K562 (cell line): ENCODE results near the gene TSPAN3. TPM values are rescaled to one million over a fixed set of nuclear protein-coding genes. Genes with fewer than 3 reads are reported as not detected.

Experiments
- ATAC-seq: fragments of 200-7000 bp; cut with Tn5 transposase; 3 replicates; pipeline ENCODE4 v1.9.1; 2020; ENCODE audit warnings: moderate library complexity
- BruUV-seq: library from RNA; stranded (reverse); fragments of 400-500 nt; replicated peaks from 2 replicates; lab custom pipeline; 2021; lab: Mats Ljungman, UMichigan
- CTCF ChIA-PET: fragments of 300-600 bp; formaldehyde crosslinking; extraction: SDS; loops from one replicate; lab custom pipeline; 2021; ENCODE audit warnings: low intra/inter-chr PET ratio; lab: Yijun Ruan, JAX
- POLR2A ChIA-PET: fragments of 300-600, 350-650 bp; sonication (Branson Sonifier 250); formaldehyde crosslinking; extraction: SDS; loops from one replicate; lab custom pipeline; 2021; ENCODE audit warnings: antibody characterized with exemption, inconsistent platforms; lab: Yijun Ruan, JAX
- DNase-seq, 4 experiments: peaks; one replicate each; pipeline versions ENCODE4 v3.0.0 to v3.0.0-alpha.2; 2011 to 2018; ENCODE audit warnings: low spot score in 3 of 4, mixed read lengths in 3 of 4; ENCODE audit errors: extremely low read depth in 1 of 4
- FAIRE-seq: peaks from 2 replicates; lab custom pipeline; 2011; peaks lifted over from hg19 to GRCh38; lab: Jason Lieb, UNC
- H2AFZ ChIP-seq: 2 replicates; pipeline ENCODE4 v1.6.0; 2011; ENCODE audit warnings: low read depth, low read length, control low read depth, inconsistent platforms
- H3K27ac ChIP-seq: fragments of 200-600 bp; 3 replicates; pipeline ENCODE4 v1.8.0; 2011; ENCODE audit warnings: low read depth, mild to moderate bottlenecking, control low read depth, inconsistent platforms, low read length, moderate library complexity, mixed read lengths; ENCODE audit errors: extremely low read depth
- H3K27me3 ChIP-seq, 2 experiments: fragments of 300-600 bp in 1 of 2; 2 replicates in 1 of 2; 3 replicates in 1 of 2; pipeline versions ENCODE4 v1.6.0 to v1.8.0; 2011; ENCODE audit warnings: inconsistent platforms in 2 of 2, low read length in 2 of 2, mild to moderate bottlenecking in 1 of 2, mixed read lengths in 1 of 2, moderate library complexity in 1 of 2; ENCODE audit not compliant: control insufficient read depth in 2 of 2, insufficient read depth in 2 of 2
- H3K36me3 ChIP-seq: fragments of 300-600 bp; 3 replicates; pipeline ENCODE4 v1.8.0; 2011; ENCODE audit warnings: mild to moderate bottlenecking, low read length, inconsistent platforms; ENCODE audit not compliant: control insufficient read depth, insufficient read depth
- H3K4me1 ChIP-seq, 2 experiments: fragments of 200-600 bp in 1 of 2; replicated peaks in 1 of 2; 2 replicates in 1 of 2; 3 replicates in 1 of 2; pipeline versions ENCODE4 v1.5.1 to v1.8.0; 2011; ENCODE audit warnings: inconsistent platforms in 2 of 2, low read length in 2 of 2, mild to moderate bottlenecking in 1 of 2, mixed read lengths in 1 of 2, moderate library complexity in 1 of 2; ENCODE audit not compliant: control insufficient read depth in 2 of 2, insufficient read depth in 2 of 2
- H3K4me2 ChIP-seq: 2 replicates; pipeline ENCODE4 v1.6.1; 2011; ENCODE audit warnings: low read length, control low read depth, inconsistent platforms, mixed read lengths; ENCODE audit not compliant: insufficient read depth
- H3K4me3 ChIP-seq: fragments of 200-600 bp; sonication (generic), shearing (Covaris generic); 2 replicates; pipeline ENCODE4 v1.5.1; 2016; ENCODE audit warnings: control low read depth, inconsistent platforms
- H3K79me2 ChIP-seq: fragments of 200-600 bp; 3 replicates; pipeline ENCODE4 v1.8.0; 2011; ENCODE audit warnings: low read length, inconsistent platforms; ENCODE audit not compliant: control insufficient read depth, insufficient read depth
- H3K9ac ChIP-seq, 2 experiments: 2 replicates each; pipeline versions ENCODE4 v1.6.0 to v1.6.1; 2011; ENCODE audit warnings: low read depth in 2 of 2, low read length in 2 of 2, control low read depth in 1 of 2, inconsistent platforms in 1 of 2, mild to moderate bottlenecking in 1 of 2, mixed read lengths in 1 of 2; ENCODE audit not compliant: insufficient read depth in 1 of 2
- H3K9me1 ChIP-seq: one replicate; pipeline ENCODE4 v1.6.0; 2011; ENCODE audit warnings: inconsistent platforms, mild to moderate bottlenecking, low read length, moderate library complexity; ENCODE audit not compliant: control insufficient read depth, insufficient read depth
- H3K9me3 ChIP-seq: replicated peaks from 2 replicates; pipeline ENCODE4 v1.5.1; 2011; ENCODE audit warnings: low read depth, low read length, inconsistent platforms; ENCODE audit not compliant: control insufficient read depth, insufficient read depth
- H4K20me1 ChIP-seq: replicated peaks from 2 replicates; pipeline ENCODE4 v1.6.1; 2011; ENCODE audit warnings: low read length, inconsistent platforms, mixed read lengths; ENCODE audit not compliant: control insufficient read depth, insufficient read depth
- BCLAF1 ChIP-seq, 2 experiments: fragments of 450-650 bp in 1 of 2; IDR thresholded peaks; 2 replicates each; pipeline ENCODE4 v1.6.1; 2011 to 2017; ENCODE audit warnings: low read depth in 2 of 2, antibody characterized with exemption in 1 of 2, borderline replicate concordance in 1 of 2, low read length in 1 of 2, mild to moderate bottlenecking in 1 of 2, mixed read lengths in 1 of 2; ENCODE audit not compliant: control insufficient read depth in 1 of 2
- GATAD2A ChIP-seq: fragments of 450-650 bp; IDR thresholded peaks from 2 replicates; pipeline ENCODE4 v1.6.1; 2017
- HNRNPL ChIP-seq: fragments of 200-400 bp; formaldehyde crosslinking; IDR thresholded peaks from 2 replicates; pipeline ENCODE4 v1.6.1; 2017; ENCODE audit warnings: low read depth, mild to moderate bottlenecking, low read length
- KAT8 ChIP-seq: fragments of 450-650 bp; IDR thresholded peaks from 2 replicates; pipeline ENCODE4 v1.6.1; 2016; ENCODE audit warnings: low read depth, mild to moderate bottlenecking
- KHSRP ChIP-seq: fragments of 450-650 bp; IDR thresholded peaks from 2 replicates; pipeline ENCODE4 v1.6.1; 2017
- MCM5 ChIP-seq: fragments of 450-650 bp; IDR thresholded peaks from 2 replicates; pipeline ENCODE4 v1.6.1; 2016; ENCODE audit warnings: low read depth
- MTF1 ChIP-seq: fragments of 250-450 bp; sonication (Bioruptor Pico); IDR thresholded peaks from 2 replicates; pipeline ENCODE4 v1.9.0; 2021; ENCODE audit warnings: moderate library complexity, mild to moderate bottlenecking, inconsistent platforms, borderline replicate concordance
- POLR2A ChIP-seq: fragments of 450-650 bp; conservative IDR thresholded peaks from 2 replicates; pipeline ENCODE4 v1.6.1; 2016
- SIN3B ChIP-seq: fragments of 450-650 bp; IDR thresholded peaks from 2 replicates; pipeline ENCODE4 v1.6.1; 2017; ENCODE audit warnings: low read depth, mild to moderate bottlenecking, moderate library complexity
- SMARCA4 ChIP-seq: fragments of 450-650 bp; IDR thresholded peaks from 2 replicates; pipeline ENCODE4 v1.6.1; 2016
- SP1 ChIP-seq: sonication (generic); formaldehyde crosslinking; IDR thresholded peaks from 2 replicates; pipeline ENCODE4 v1.8.1; 2022; ENCODE audit warnings: mild to moderate bottlenecking, missing genetic modification reagents
- STAG1 ChIP-seq: sonication (generic); formaldehyde crosslinking; IDR thresholded peaks from 2 replicates; pipeline ENCODE4 v1.5.0; 2020; ENCODE audit warnings: missing genetic modification reagents, borderline replicate concordance
- TAL1 ChIP-seq: fragments of 450-650 bp; IDR thresholded peaks from 2 replicates; pipeline ENCODE4 v1.6.1; 2016; ENCODE audit warnings: mild to moderate bottlenecking
- ZBTB26 ChIP-seq: fragments of 450-650 bp; formaldehyde crosslinking; IDR thresholded peaks from 2 replicates; pipeline ENCODE4 v1.4.0; 2022; ENCODE audit warnings: missing genetic modification characterization
- ZNF224 ChIP-seq: sonication (generic); formaldehyde crosslinking; IDR thresholded peaks from 2 replicates; pipeline ENCODE4 v1.8.0; 2022; ENCODE audit warnings: mild to moderate bottlenecking, missing genetic modification reagents
- ZNF444 ChIP-seq: fragments of 250-450 bp; sonication (Bioruptor Pico); IDR thresholded peaks from 2 replicates; pipeline ENCODE4 v1.4.0; 2020; ENCODE audit warnings: mild to moderate bottlenecking, moderate library complexity
- ZNF655 ChIP-seq: fragments of 250-450 bp; sonication (Bioruptor Pico); IDR thresholded peaks from 2 replicates; pipeline ENCODE4 v1.5.0; 2021
- WGBS: fragments of 100-300 bp; shearing (Covaris generic); methylation state at CpG from one replicate; pipeline ENCODE4 v1.1.6; 2016; ENCODE audit warnings: low coverage, mixed read lengths; ENCODE audit not compliant: insufficient coverage; ENCODE audit errors: missing lambda C conversion rate; 5-methylcytosine and 5-hydroxymethylcytosine counted together
- in situ Hi-C: fragments of 300-500 bp; cut with MboI; formaldehyde crosslinking; loops from 4 replicates; pipeline ENCODE4 v1.15.0; 2018; ENCODE audit warnings: inconsistent platforms, mixed read lengths
- intact Hi-C: fragments of 100-400 bp; cut with micrococcal nuclease; formaldehyde crosslinking; loops from 2 replicates; pipeline ENCODE4 v1.14.2; 2022
- polyA plus RNA-seq, 8 experiments: library from polyadenylated mRNA; depleted of rRNA in 4 of 8; stranded (reverse) in 5 of 8; unstranded in 3 of 8; fragments of >200 nt; fragmentation: Nextera tagmentation in 2 of 8; fragmentation: Illumina TruSeq in 1 of 8; extraction: Ambion mirVana in 2 of 8; extraction: Trizol in 1 of 8; gene quantifications; 2 replicates each; pipeline versions ENCODE4 v1.2.1 to v1.2.3, GENCODE V29; 2011 to 2014; ENCODE audit warnings: inconsistent platforms in 1 of 8, missing spikeins in 1 of 8
- total RNA-seq, 7 experiments: library from RNA; depleted of rRNA in 6 of 7; stranded (reverse); fragments of >200 nt in 6 of 7; fragmentation: Illumina TruSeq in 2 of 7; extraction: Trizol in 2 of 7; gene quantifications; 2 replicates each; pipeline versions ENCODE4 v1.2.1 to v1.2.3, GENCODE V29; 2011 to 2021; ENCODE audit warnings: low replicate concordance in 1 of 7

TSPAN3 gene
- total and polyA plus RNA-seq, 9 of the 15 experiments (the other 6 are each of a cell fraction or from before 2014, with no cell fraction given) = 14.3 to 144 (median 71.1) TPM

GRCh38 chr15:77012117-77012712 lies 58.7 kb downstream of the TSPAN3 start:
- in situ Hi-C loops = no loop called here
- H3K27me3 ChIP-seq = peaks cover 29 to 69% of the 10 kb centered on the region in 2 experiments
- no peak for DNase-seq
- H3K9ac ChIP-seq = no peak overlapping the region
- WGBS = 0% methylated on average over 2 of the region's 3 CpGs
- BruUV-seq = no TSS peak
- POLR2A ChIA-PET = no interaction called here
- TF ChIP-seq HNRNPL (no peak), KHSRP (no peak), BCLAF1 (IDR thresholded peaks at IDR 0.05; ENCODE audit: borderline replicate concordance in 1 of 2, control insufficient read depth in 1 of 2, low read depth in 2 of 2, low read length in 1 of 2) (no peak), TAL1 (no peak), SP1 (CRISPR knock-in tag) (no peak), GATAD2A (no peak), ZNF224 (no peak), ZNF444 (no peak), STAG1 (CRISPR knock-in tag) (no peak), SMARCA4 (no peak), MCM5 (no peak), SIN3B (no peak), POLR2A (no peak), MTF1 (CRISPR knock-in tag) (no peak), ZNF655 (CRISPR knock-in tag) (no peak), ZBTB26 (CRISPR knock-in tag) (no peak), KAT8 (no peak)
- no peak overlapping the region for H3K4me3 ChIP-seq
- intact Hi-C loops = no loop called here
- no peak overlapping the region for H3K27ac ChIP-seq
- no peak for ATAC-seq
- H4K20me1 ChIP-seq = no peaks in the 10 kb centered on the region
- no peak overlapping the region for H3K4me2 ChIP-seq
- CTCF ChIA-PET = no interaction called here
- no peaks in the 10 kb centered on the region for H3K9me1 ChIP-seq
- no peaks in the 10 kb centered on the region for H3K79me2 ChIP-seq
- FAIRE-seq = no peak
- H3K9me3 ChIP-seq = no peaks in the 10 kb centered on the region
- no peak overlapping the region for H2AFZ ChIP-seq
- H3K4me1 ChIP-seq = no peaks in the 10 kb centered on the region
- H3K36me3 ChIP-seq = no peaks in the 10 kb centered on the region
